Measurements from ENCODE around the gene CLCN7. TPM values are rescaled to one million over a fixed set of nuclear protein-coding genes. Genes with fewer than 3 reads are reported as not detected.

The CLCN7 gene
- total RNA-seq, 1 donor from 2014 or later, result 53.9 TPM

GRCh38 chr16:1413684-1414531, 60.9 kb downstream of the CLCN7 start:
- intact Hi-C loops (cut with micrococcal nuclease), result loop anchor here (2.0 to 5.0 kb wide), 2 partner anchors 35 to 62 kb away; partner anchors contain the start of genes GNPTG and TSR3

DNA sequence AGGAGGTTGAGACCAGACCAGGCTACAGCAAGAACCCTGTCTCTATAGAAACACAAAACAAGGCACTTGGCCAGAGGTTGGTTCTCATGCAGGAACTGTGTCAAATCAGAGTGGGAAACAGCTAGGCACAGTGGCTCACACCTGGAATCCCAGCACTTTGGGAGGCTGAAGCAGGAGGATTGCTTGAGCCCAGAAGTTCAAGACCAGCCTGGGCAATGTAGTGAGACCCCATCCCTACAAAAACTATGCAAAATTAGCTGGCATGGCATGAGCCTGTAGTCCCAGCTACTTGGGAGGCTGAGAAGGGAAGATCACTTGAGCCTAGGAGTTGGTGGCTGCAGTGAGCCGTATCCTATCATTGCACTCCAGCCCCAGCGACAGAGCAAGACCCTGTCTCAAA, 62.0 kb downstream of the CLCN7 start:
- intact Hi-C loops (cut with micrococcal nuclease), result loop anchor here (5.0 kb wide), 1 partner anchor 61 kb away; the partner anchor contains the start of genes GNPTG and TSR3

DNA sequence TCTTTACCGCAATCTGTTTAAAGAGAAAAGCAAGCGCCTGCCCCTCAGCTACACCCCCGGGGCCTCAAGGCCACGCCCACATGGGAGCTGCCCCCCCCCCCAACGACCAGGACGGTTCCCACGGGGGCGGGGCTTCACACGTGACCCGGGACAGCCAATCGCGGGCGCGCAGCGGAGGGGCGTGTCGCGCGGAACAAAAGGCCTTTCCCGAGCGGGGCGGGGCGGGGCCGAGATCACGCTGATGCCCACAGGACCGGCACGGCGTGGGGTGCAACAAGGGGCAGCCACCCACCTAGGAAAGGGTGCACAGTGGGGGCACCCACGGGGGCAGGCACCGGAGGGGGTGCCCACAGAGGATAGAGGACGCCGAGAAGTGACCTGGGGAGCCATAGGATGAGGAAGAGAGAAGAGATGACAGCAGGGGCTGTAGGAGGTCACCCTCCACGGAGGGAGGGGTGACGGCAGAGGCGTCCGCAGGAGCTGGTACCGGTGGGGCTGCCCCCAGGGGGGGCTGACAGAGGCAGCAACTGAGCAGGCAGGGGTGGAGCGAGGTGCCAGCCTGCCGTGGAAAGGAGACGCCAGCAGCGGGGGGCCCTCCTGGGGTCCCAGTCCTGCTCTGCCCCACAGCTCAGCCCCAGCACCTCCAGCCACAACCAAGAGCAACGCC, 66.5 kb downstream of the CLCN7 start:
- intact Hi-C loops (cut with micrococcal nuclease), result no loop called here

GRCh38 chr16:1407753-1408152, 67.1 kb downstream of the CLCN7 start:
- intact Hi-C loops (cut with micrococcal nuclease), result no loop called here

DNA sequence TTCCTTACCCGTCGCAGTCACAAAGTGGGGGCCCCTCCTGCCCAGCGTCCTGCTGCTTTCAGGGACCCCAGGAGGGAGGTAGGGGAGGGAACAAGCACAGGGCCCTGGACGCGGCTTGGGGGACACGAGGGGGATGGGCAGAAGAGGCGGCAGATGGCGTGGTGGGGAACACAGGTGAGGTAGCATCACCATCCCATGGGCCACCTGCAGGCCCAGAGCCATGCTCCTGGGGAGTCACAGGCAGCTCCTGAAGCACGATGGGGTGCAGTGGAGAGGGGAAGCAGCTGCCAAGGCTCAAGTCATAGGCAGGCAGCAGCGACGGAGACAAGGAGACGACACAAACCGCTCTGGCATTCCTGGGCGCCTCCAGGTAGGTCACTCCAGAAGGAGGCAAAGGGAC, 71.1 kb downstream of the CLCN7 start:
- intact Hi-C loops (cut with micrococcal nuclease), result no loop called here

GRCh38 chr16:1403036-1403435, 71.8 kb downstream of the CLCN7 start:
- intact Hi-C loops (cut with micrococcal nuclease), result no loop called here

- intact Hi-C loops (cut with micrococcal nuclease), result no loop called here
These were observed 73.1 kb downstream of the CLCN7 start for GRCh38 chr16:1401758-1402154.

GRCh38 chr16:1401061-1401757, 73.6 kb downstream of the CLCN7 start:
- intact Hi-C loops (cut with micrococcal nuclease), result no loop called here

DNA sequence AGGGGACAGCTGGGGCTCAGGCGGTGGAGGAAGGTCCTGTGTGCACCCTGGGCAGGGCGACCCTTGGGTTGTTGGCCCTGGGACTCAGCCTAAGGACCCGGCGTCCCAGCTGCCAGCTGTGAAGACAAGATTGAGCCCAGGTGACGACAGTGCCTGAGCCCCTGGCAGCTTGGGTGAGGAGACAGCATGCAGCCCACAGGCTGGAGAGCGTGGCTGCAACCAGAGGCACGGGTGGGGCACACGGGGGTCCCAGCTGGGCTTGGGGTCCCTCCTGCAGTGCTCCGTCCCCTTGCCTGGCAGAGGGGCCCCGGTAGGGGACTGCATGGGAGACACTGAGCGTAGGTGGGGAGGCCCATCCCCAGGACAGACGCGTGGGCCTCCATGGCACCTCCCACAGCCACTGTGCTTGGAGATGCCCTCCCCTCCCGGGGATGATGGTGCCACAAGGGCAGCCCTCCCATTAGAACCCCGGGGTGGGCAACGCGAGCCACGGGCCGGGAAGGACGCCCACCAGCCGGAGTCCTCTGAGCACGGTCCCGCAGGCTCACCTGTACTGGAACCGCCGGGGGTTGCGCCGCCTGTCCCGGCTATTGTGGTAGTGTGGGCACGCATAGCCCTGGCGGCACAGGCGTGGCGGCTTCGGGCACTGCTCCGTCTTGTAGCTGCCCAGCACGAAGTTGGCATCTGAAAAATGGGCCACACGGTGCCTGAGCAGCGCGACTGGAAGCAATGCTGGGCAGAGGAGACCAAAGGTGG, 75.8 kb downstream of the CLCN7 start:
- intact Hi-C loops (cut with micrococcal nuclease), result no loop called here

GRCh38 chr16:1398351-1398750, 76.5 kb downstream of the CLCN7 start:
- intact Hi-C loops (cut with micrococcal nuclease), result no loop called here

DNA sequence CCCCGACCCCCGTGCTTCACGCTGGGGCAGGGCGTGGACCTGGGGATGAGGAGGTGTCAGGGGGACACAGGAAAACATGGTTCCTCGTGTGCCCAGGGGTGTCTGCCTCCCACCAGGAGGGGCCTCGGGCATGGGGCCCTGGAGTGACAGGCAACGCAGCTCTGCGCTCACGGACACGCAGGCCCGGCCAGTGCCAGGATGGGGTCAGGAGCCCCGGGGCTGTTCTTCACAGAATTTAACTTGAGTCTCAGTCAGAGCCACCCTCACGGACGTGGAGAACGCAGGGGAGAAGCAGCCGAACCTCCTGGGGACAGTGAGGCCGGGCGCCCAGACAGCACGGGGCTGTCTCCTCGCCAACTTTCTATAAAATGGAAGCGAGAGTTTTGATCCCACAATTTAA, 77.0 kb downstream of the CLCN7 start:
- intact Hi-C loops (cut with micrococcal nuclease), result no loop called here

DNA sequence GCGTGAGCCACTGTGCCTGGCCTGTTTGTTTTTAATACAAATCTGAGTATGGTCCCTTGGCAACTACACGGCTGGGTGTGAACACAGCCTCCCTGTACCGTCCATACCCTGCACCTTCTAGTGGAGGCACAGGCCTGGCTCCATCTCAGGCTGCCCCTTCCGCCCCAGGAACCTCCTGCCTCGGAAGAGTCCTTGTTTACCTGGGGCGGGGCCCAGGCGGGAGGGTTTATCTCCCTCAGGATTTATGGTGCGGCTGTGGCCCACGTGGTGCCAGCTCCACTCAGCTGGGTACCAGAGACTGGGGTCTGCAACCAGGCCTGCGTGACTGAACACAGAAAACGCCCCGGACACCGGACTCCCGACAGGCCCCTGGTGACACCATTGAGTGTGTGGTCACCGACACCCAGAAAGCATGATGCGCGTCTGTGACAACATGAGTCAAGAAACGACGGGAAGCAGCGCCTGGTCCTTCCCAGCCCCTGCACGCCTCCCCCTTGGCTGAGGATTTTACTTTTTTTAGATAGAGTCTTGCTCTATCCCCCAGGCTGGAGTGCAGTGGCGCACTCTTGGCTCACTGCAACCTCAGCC, 79.3 kb downstream of the CLCN7 start:
- intact Hi-C loops (cut with micrococcal nuclease), result no loop called here

Other genes starting within 250 kb of the CLCN7 start
- not detected in 2 replicates for gene TPSG1, start 249.8 kb downstream of the CLCN7 start, total RNA-seq
- not detected in 2 replicates for gene TPSB2, start 244.8 kb downstream of the CLCN7 start, total RNA-seq
- gene TPSAB1, start 234.3 kb downstream of the CLCN7 start, total RNA-seq, result not detected in 2 replicates
- gene TPSD1, start 219.0 kb downstream of the CLCN7 start, total RNA-seq, result not detected in 2 replicates
- gene UBE2I, start 165.4 kb downstream of the CLCN7 start, total RNA-seq, result 210 and 217 TPM in 2 replicates
- 0.18 and 0.66 TPM in 2 replicates for gene BAIAP3, start 141.4 kb downstream of the CLCN7 start, total RNA-seq
- 43.3 and 44.4 TPM in 2 replicates for gene TSR3, start 123.2 kb downstream of the CLCN7 start, total RNA-seq
- gene GNPTG, start 123.1 kb downstream of the CLCN7 start, total RNA-seq, result 26.0 and 34.6 TPM in 2 replicates
- 31.2 and 31.7 TPM in 2 replicates for gene UNKL, start 60.3 kb downstream of the CLCN7 start, total RNA-seq
- 14.8 and 16.4 TPM in 2 replicates for gene UQCC4, start 54.3 kb downstream of the CLCN7 start, total RNA-seq
- not detected in 2 replicates for gene PERCC1, start 44.0 kb downstream of the CLCN7 start, total RNA-seq
- 1.4 and 2.2 TPM in 2 replicates for gene CCDC154, start 30.5 kb downstream of the CLCN7 start, total RNA-seq
- gene PTX4, start 13.9 kb upstream of the CLCN7 start, total RNA-seq, result not detected in 2 replicates
- 61.4 and 61.9 TPM in 2 replicates for gene TELO2, start 18.3 kb upstream of the CLCN7 start, total RNA-seq
- 39.4 and 40.3 TPM in 2 replicates for gene TMEM204, start 58.6 kb upstream of the CLCN7 start, total RNA-seq
- 7.4 and 8.3 TPM in 2 replicates for gene IFT140, start 137.0 kb upstream of the CLCN7 start, total RNA-seq
- 26.4 and 29.4 TPM in 2 replicates for gene CRAMP1, start 137.3 kb upstream of the CLCN7 start, total RNA-seq
- 73.3 and 73.5 TPM in 2 replicates for gene JPT2, start 203.3 kb upstream of the CLCN7 start, total RNA-seq
- gene MAPK8IP3, start 231.2 kb upstream of the CLCN7 start, total RNA-seq, result 86.9 and 89.1 TPM in 2 replicates

All from T-helper 2 cell treated with Interferon-gamma antibody and Interleukin-4, amounts not matched to agents 100 ng/mL and 5 ng/mL, for 36 hours (primary cell).